Astrocyte (in vitro differentiated cells and primary cell): Measurements from ENCODE around the gene MESD. TPM values are rescaled to one million over a fixed set of nuclear protein-coding genes. Genes with fewer than 3 reads are reported as not detected.

ENCODE experiments used
- DNase-seq: peaks from one replicate; pipeline ENCODE4 v3.0.0-alpha.2; 2010; ENCODE audit warnings: low read depth
- FAIRE-seq: peaks from 2 replicates; lab custom pipeline; 2011; peaks lifted over from hg19 to GRCh38; lab: Jason Lieb, UNC
- H2AFZ ChIP-seq: 2 replicates; pipeline ENCODE4 v1.6.0; 2012; ENCODE audit warnings: low read depth, low read length, inconsistent platforms
- H3K27ac ChIP-seq: 2 replicates; pipeline ENCODE4 v1.5.1; 2011; ENCODE audit warnings: low read depth, low read length, inconsistent platforms
- H3K27me3 ChIP-seq: 2 replicates; pipeline ENCODE4 v1.6.0; 2011; ENCODE audit warnings: low read length, inconsistent platforms; ENCODE audit not compliant: insufficient read depth
- H3K36me3 ChIP-seq: 2 replicates; pipeline ENCODE4 v1.5.1; 2011; ENCODE audit warnings: low read length, inconsistent platforms; ENCODE audit not compliant: insufficient read depth
- H3K4me1 ChIP-seq: 2 replicates; pipeline ENCODE4 v1.5.1; 2011; ENCODE audit warnings: low read length, inconsistent platforms; ENCODE audit not compliant: insufficient read depth
- H3K4me2 ChIP-seq: 2 replicates; pipeline ENCODE4 v1.6.0; 2012; ENCODE audit warnings: low read length, inconsistent platforms
- H3K4me3 ChIP-seq: 2 replicates; pipeline ENCODE4 v1.5.1; 2011; ENCODE audit warnings: low read depth, mild to moderate bottlenecking, low read length, inconsistent platforms; ENCODE audit not compliant: insufficient read depth
- H3K79me2 ChIP-seq: 2 replicates; pipeline ENCODE4 v1.6.0; 2012; ENCODE audit warnings: mild to moderate bottlenecking, low read length, inconsistent platforms; ENCODE audit not compliant: insufficient read depth
- H3K9ac ChIP-seq: 2 replicates; pipeline ENCODE4 v1.6.0; 2012; ENCODE audit warnings: mild to moderate bottlenecking, low read length, inconsistent platforms
- H3K9me3 ChIP-seq: 2 replicates; pipeline ENCODE4 v1.5.1; 2012; ENCODE audit warnings: low read depth, mild to moderate bottlenecking, low read length, inconsistent platforms; ENCODE audit not compliant: insufficient read depth
- H4K20me1 ChIP-seq: 2 replicates; pipeline ENCODE4 v1.6.0; 2012; ENCODE audit warnings: low read length, inconsistent platforms; ENCODE audit not compliant: insufficient read depth
- H3K27ac Mint-ChIP-seq: one replicate; pipeline ENCODE4 v1.8.0; 2021; ENCODE audit warnings: mild to moderate bottlenecking, mixed read lengths; ENCODE audit not compliant: unreplicated experiment
- H3K27me3 Mint-ChIP-seq: one replicate; pipeline ENCODE4 v1.8.0; 2021; ENCODE audit warnings: low read depth, mixed read lengths; ENCODE audit not compliant: unreplicated experiment
- H3K36me3 Mint-ChIP-seq: one replicate; pipeline ENCODE4 v1.8.0; 2021; ENCODE audit warnings: low read depth, mixed read lengths; ENCODE audit not compliant: unreplicated experiment
- H3K4me1 Mint-ChIP-seq: one replicate; pipeline ENCODE4 v1.8.0; 2021; ENCODE audit warnings: low read depth, mixed read lengths; ENCODE audit not compliant: unreplicated experiment
- H3K4me3 Mint-ChIP-seq: one replicate; pipeline ENCODE4 v1.8.0; 2021; ENCODE audit warnings: mild to moderate bottlenecking, moderate library complexity, mixed read lengths; ENCODE audit not compliant: unreplicated experiment
- H3K9me3 Mint-ChIP-seq: one replicate; pipeline ENCODE4 v1.8.0; 2021; ENCODE audit warnings: mild to moderate bottlenecking, mixed read lengths; ENCODE audit not compliant: unreplicated experiment
- EZH2 ChIP-seq: IDR thresholded peaks from 2 replicates; pipeline ENCODE4 v1.6.1; 2012; ENCODE audit warnings: mild to moderate bottlenecking, low read length, inconsistent platforms; ENCODE audit not compliant: insufficient read depth
- total RNA-seq: library from RNA; stranded (reverse); gene quantifications from 2 replicates; pipeline ENCODE4 v1.2.1, GENCODE V29; 2021
- TF ChIP-seq, protein P1 (sequence below): IDR thresholded peaks from 2 replicates; pipeline ENCODE4 v1.5.1; 2011; ENCODE audit warnings: low read depth, mild to moderate bottlenecking, inconsistent platforms, low read length, moderate library complexity; ENCODE audit not compliant: insufficient read depth

Gene MESD
- total RNA-seq, 1 donor from 2014 or later = 33.1 TPM

DNA sequence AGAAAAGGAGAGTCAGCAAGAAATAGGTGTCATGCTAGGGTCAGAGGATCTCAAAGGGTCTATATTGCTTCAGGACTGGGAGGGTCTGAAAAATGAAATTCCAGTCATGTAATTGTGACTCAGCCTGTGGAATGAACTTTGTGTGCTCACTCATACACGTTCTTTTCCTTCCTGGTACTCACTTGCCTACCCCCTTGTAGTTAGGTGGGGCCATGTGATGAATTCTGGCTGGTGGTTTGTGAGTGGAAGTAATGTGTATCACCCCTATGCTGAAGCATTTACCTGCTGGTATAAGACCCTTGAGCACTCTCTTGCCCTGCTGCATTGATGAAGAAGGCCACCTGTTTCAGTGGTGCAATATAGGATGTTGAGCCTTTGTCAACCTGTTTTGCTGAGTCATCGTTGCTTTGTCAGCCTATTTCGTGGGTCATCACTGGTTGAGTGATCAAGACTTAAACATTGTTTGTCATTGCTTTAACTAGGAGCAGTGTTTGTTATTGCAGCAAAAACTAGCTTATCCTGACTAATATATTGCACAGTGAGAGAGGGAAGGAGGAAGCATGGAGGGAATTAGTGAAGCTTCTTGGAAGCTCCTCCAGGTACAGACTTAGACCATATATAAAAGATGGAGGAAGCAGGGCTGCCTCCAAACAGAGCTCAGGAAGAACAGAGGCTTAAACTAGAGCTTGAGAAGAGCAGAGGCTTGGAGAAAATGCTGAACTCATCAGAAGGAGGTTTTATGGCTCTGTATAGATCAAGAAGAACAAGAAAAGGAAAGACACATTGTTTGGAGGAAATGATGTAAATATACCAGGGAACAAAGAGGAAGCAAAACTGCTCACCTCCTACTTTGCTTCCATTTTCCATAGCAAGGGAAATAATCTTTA, 40.0 kb upstream of the MESD start:
- TF ChIP-seq, protein P1, sequence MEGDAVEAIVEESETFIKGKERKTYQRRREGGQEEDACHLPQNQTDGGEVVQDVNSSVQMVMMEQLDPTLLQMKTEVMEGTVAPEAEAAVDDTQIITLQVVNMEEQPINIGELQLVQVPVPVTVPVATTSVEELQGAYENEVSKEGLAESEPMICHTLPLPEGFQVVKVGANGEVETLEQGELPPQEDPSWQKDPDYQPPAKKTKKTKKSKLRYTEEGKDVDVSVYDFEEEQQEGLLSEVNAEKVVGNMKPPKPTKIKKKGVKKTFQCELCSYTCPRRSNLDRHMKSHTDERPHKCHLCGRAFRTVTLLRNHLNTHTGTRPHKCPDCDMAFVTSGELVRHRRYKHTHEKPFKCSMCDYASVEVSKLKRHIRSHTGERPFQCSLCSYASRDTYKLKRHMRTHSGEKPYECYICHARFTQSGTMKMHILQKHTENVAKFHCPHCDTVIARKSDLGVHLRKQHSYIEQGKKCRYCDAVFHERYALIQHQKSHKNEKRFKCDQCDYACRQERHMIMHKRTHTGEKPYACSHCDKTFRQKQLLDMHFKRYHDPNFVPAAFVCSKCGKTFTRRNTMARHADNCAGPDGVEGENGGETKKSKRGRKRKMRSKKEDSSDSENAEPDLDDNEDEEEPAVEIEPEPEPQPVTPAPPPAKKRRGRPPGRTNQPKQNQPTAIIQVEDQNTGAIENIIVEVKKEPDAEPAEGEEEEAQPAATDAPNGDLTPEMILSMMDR = no peak
- TF ChIP-seq EZH2 = no peak
- H3K36me3 Mint-ChIP-seq = peaks cover 1% of the 10 kb centered on the region
- peaks cover 7% of the 10 kb centered on the region for H3K4me1 ChIP-seq
- H3K27me3 ChIP-seq = no peaks in the 10 kb centered on the region
- no peaks in the 10 kb centered on the region for H3K79me2 ChIP-seq
- H3K27ac Mint-ChIP-seq = no peak overlapping the region
- peaks cover 6% of the 10 kb centered on the region for H3K9me3 ChIP-seq
- H3K4me3 ChIP-seq = no peak overlapping the region
- H2AFZ ChIP-seq = no peak overlapping the region
- no peak overlapping the region for H3K4me2 ChIP-seq
- H3K9ac ChIP-seq = no peak overlapping the region
- H3K27ac ChIP-seq = no peak overlapping the region
- FAIRE-seq = no peak
- H3K27me3 Mint-ChIP-seq = peaks cover 2% of the 10 kb centered on the region
- no peak overlapping the region for H3K4me3 Mint-ChIP-seq
- no peaks in the 10 kb centered on the region for H3K36me3 ChIP-seq
- no peaks in the 10 kb centered on the region for H4K20me1 ChIP-seq
- peak; percentile 18 for DNase-seq
- peaks cover 16% of the 10 kb centered on the region for H3K9me3 Mint-ChIP-seq
- peaks cover 10% of the 10 kb centered on the region for H3K4me1 Mint-ChIP-seq

DNA sequence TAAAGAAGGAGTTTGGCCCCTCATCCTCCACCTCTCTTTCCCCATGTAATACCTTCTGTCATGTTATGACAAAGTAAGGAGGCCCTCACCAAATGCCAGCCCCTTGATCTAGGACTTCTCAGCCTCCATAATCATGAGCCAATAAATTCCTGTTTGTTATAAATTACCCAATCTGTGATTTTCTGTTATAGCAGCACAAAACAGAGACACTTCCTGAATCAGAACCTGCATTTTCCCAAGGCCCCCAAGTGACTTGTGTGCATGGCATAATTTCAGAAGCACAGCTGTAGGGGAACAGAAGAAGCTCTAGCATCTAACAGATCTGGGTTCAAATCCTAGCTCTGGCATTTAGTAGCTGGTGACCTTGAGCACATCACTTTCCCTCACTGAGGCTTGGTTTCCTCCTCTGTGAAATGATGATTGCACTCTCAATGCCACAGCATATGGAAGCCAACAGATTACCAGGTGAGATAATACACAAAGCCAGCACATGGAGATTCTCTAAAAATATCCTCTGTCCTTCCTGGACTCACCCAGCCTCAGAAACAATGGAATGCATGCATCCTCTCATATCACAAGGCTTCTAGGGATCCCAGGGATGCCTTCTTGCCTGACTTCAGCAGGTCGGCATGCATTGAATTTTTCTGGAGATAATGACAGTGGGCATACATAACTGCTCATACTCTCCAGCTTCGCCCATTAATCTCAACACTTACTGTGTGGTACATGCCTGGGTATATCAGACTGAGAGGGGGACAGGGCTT, 37.4 kb upstream of the MESD start:
- TF ChIP-seq, protein P1 = no peak
- TF ChIP-seq EZH2 = no peak
- DNase-seq (peak; percentile 12), FAIRE-seq (no peak)
- H3K4me3 Mint-ChIP-seq = no peak overlapping the region
- Histone ChIP-seq H3K79me2 (no peaks in the 10 kb centered on the region), H3K4me2 (no peak overlapping the region), H3K4me3 (no peak overlapping the region), H4K20me1 (no peaks in the 10 kb centered on the region), H3K27me3 (no peaks in the 10 kb centered on the region), H3K36me3 (no peaks in the 10 kb centered on the region), H3K9me3 (peaks cover 6% of the 10 kb centered on the region), H2AFZ (no peak overlapping the region), H3K27ac (no peak overlapping the region), H3K9ac (no peak overlapping the region), H3K4me1 (peaks cover 16% of the 10 kb centered on the region)
- H3K36me3 Mint-ChIP-seq = peaks cover 1% of the 10 kb centered on the region
- H3K4me1 Mint-ChIP-seq = peaks cover 21% of the 10 kb centered on the region
- H3K27me3 Mint-ChIP-seq = no peaks in the 10 kb centered on the region
- H3K27ac Mint-ChIP-seq = no peak overlapping the region
- H3K9me3 Mint-ChIP-seq = peaks cover 16% of the 10 kb centered on the region
